Renal cortical epithelial cell (primary cell): ENCODE measurements around the gene CDK18. TPM values are rescaled to one million over a fixed set of nuclear protein-coding genes. Genes with fewer than 3 reads are reported as not detected.

Experiments used
- DNase-seq: peaks from one replicate; pipeline ENCODE4 v3.0.0-alpha.2; 2011; ENCODE audit warnings: low read depth
- total RNA-seq: library from RNA; depleted of rRNA; stranded (reverse); fragments of >200 nt; gene quantifications from 2 replicates; pipeline ENCODE4 v1.2.3, GENCODE V29; 2014

CDK18 gene
- total RNA-seq, 1 donor from 2014 or later = 21.1 TPM

- no peak for DNase-seq
These were observed 32.4 kb downstream of the CDK18 start for GRCh38 chr1:205536759-205537361.

DNA sequence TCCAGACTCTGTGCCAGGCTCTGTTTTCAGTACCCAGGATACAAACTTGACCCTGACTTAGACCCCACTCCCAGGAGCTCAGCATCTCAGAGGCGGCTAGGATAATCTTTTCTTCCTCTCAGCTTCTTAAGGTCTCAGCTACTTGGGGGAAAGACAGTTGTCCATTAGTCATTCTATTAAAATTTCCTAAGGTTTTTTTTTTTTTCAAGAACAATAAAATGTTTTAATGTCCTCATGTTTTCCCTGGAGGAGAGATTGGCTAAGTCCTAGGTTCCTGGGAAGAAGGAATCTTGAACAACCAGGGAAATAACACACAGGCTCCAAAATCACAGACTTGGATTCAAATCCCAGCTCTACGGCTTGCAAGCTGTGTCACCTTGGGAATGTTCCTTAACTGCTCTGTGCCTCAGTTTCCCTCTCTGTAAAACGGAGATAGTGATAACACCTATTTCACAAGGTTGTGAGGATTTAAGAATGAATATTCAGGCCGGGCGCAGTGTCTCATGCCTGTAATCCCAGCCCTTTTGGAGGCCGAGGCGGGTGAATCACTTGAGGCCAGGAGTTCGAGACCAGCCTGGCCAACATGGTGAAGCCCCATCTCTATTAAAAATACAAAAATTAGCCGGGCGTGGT lies 33.0 kb downstream of the CDK18 start:
- no peak for DNase-seq

- no peak for DNase-seq
These were observed 33.9 kb downstream of the CDK18 start for GRCh38 chr1:205538235-205538840.

GRCh38 chr1:205541161-205541886 lies 36.9 kb downstream of the CDK18 start:
- no peak for DNase-seq

GRCh38 chr1:205542367-205542766 lies 37.9 kb downstream of the CDK18 start:
- DNase-seq = no peak

GRCh38 chr1:205543351-205544301 lies 39.2 kb downstream of the CDK18 start:
- peak; percentile 70 for DNase-seq

DNA sequence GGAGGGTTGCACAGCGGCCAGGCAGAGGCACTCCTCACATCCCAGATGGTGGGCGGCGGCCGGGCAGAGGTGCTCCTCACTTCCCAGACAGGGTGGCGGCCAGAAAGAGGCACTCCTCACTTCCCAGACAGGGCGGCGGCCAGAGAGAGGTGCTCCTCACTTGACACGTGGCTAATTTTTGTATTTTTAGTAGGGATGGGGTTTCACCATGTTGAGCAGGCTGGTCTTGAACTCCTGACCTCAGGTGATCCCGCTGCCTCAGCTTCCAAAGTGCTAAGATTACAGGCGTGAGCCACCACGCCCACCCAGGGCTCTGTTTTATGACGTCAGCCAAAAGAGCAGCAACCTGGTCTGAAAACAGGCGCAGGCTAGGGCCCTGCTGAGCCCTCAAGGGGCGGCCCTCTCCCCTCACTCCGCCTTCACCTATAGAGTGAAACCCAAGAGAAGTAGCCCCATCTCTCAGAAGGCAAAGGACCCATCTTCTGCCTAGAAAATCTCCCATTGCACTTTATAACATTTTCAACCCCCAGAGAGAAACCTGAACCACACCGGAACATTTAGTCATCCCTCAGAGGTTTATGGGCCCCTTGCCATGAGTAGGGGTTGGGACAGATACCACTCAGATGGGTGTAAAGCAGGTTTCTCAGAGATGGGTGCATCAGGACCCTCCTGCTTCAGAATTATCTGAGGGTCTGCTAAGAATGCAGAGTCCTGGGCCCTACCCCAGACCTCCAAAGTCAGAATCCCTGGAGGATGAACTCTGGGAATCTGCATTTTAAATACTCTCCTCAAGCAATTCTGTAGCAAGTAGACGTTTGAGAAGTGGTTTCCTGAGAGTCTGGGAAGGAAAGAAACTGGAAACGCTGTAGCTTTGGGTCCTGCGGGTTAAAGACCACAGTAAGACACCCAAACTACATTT lies 40.8 kb downstream of the CDK18 start:
- DNase-seq = no peak

DNA sequence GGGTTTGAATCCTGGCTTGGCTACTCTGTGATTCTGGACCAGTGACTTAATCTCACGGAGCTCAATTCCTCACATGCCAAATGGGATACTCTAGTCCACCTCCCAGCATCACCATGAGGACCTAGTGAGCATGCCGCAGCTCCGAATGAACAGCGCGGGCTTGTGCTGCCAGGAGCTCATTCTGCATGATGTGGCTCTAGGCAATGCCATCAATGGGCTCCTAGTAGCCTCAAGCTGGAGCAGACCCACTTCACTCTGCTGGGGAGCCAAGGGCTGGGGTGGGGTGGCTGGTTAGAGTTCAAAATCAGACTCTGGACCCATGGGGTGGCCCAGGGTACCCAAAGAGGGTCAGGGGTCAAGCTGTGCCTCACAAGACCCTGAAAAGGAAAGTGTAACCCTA lies 41.5 kb downstream of the CDK18 start:
- no peak for DNase-seq

DNA sequence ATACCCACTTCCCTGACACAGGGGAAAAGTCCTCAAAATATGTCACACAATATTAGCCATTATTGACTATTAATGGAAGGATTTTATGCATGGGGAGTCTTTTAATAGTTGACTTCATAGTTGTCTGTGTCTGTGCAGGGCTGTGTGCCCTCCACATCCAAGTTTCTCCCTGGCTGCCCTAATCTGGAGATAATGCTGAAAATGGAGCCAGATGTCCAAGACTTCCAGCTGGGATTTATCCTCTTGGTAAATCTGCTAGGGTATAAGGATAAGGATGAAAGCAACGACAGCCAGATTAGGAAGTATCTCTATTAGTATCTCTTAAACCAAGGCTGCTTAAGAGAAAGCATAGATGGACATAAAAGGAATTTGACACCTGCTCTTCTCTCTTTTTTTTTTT lies 42.1 kb downstream of the CDK18 start:
- no peak for DNase-seq

GRCh38 chr1:205547936-205548827 lies 43.7 kb downstream of the CDK18 start:
- no peak for DNase-seq

DNA sequence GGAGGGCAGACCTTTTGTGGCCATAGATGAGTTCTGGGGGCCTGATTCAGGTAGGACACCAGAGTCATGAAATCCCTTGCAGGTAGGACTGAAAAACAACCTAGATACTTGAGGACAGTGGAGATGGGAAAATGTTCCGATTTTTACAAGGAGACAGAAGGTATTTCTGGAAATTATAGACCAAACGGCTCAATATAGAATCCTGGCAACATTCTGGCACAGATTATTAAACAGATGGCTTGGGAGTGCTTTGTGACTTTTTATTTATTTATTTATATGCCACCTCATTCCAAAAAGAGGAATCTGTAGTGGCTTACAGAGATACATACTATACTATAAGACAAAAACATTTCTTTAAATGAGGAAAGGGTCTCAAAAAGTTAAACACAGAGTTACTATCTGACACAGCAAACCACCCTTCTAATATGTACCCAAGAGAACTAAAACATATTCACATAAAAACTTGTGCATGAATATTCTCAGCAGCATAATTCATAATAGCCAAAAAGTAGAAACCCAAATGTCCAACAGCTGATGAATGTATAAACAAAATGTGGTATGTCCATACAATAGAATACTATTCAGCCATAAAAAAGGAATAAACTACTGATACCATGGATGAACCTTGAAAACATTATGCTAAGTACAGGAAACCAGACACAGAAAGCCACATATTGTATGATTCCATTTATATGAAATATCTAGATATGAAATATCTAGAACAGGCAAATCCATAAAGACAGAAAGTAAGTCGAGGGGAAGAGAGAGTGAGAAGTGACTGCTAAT lies 49.8 kb downstream of the CDK18 start:
- no peak for DNase-seq

DNA sequence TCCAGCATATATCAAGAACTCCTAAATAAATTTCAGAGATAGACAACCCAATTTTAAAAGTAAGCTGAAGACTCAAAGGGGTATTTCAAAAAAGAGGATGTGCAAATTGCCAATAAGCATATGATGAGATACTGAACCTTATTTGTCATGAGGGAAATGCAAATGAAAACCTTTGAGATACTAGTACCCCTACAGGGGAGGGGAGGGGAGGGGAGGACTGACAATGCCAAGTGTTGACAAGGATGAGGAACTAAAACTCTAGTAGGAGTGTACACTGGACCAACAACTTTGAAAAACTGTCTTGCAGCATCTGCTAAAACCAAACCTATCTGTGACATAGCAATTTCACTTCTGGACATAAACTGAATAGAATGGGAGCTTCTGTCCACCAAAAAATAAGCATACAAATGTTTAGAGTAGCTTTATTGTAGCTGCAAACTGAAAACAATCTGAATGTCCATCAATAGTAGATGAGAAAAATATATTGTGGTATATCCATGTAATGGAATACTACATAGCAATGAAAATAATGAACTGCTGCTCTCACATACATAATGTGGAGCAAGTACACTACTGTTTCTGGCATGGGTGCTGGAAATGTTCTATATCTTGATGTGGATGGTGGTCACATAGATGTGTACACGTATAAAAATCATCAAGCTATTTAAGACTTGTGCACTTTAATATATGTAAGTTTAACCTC lies 57.2 kb downstream of the CDK18 start:
- DNase-seq = no peak

DNA sequence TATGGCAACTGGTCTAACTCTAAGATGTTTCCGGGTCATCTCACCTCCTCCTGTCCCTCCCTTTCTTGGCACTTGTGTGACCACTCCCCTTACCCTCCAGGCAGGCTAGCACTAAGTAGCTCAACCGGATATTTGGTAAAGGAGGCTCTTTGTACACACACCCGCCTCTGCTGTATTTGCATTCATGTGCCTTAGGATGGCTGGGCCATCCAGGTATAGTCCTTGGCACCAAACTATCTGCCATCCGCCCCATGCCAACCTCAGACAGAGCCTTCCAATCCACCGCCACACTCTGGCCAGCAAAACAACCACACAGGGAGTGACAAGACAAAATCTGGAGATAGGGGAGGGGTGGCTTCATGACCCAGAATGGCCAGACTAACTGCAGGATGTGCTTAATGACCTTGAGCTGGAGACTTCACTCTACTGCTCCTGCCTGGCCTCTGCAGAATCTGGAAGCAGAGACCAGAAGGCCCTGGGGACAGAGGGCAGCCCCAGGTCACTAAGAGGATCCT lies 59.5 kb downstream of the CDK18 start:
- peak; percentile 30 for DNase-seq

DNA sequence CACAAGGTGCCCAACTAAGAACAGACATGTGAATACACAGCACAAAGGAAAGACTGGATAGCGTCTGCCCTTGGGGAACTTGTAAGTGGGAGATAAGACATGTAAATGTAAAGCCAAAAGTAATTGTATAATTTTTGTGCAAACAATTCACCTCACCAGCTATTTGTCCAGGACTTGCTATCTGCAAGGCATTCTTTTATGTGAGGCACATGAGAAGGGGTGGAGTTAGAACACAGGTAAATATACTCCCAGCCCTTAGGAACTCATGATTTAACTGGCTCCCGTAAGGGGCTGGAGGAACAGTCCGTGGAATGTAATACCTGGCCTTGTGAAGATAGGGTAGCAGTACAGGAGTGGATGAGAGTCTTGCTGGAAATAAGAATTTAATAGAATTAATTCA lies 61.3 kb downstream of the CDK18 start:
- DNase-seq = no peak

DNA sequence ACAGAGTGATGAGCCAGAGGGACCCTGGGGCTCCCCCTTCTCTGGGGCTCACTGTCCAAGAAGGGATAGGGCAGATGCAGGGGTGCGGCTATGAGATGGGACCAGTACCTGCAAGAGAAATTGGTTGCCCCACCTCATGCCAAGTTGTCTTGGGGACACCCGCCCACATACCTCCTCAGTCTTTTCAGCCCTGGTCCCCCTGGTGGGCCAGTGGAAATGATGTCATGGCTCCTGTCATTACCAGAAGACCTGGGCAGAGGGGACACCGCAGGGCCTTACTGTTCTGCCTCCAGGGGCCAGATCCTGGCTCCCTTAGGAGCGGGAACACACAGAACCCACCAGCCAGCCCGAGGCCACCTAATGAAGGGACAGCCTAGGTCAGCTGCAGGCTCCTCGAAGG lies 63.2 kb downstream of the CDK18 start:
- DNase-seq = no peak

GRCh38 chr1:205568135-205568468 lies 63.6 kb downstream of the CDK18 start:
- no peak for DNase-seq

DNA sequence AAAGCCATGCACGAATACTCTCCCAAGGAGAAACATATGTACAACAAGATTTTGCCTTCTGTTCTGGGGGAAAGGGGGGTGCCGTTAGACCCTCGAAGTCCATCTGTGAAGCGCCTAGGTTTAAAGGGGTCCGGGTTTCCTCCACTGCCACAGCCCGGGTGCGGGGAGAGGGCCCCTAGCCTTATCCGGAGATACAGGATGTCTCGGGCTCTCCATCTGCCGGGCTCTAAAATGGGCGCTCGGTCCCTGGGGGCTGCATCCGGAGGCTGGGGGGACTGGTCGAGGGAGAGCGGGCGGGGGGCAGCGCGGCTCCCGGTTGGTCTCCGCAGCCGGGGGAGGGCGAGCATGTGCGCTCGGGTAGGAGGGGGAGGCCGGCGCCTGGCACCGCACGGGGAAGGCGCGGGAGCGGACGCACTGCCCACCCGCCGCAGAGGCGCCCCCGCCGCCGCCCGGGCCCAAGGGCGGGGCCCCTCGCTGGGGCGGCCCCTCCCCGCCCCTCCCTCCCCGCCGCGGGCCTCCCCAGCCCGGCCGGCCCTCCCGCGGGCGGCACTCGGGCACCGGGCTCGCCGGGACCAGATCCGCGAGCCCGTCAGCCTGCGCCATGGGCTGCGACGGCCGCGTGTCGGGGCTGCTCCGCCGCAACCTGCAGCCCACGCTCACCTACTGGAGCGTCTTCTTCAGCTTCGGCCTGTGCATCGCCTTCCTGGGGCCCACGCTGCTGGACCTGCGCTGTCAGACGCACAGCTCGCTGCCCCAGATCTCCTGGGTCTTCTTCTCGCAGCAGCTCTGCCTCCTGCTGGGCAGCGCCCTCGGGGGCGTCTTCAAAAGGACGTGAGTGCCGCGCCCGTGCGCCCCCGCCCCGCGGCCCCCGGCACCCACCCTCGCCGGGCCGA lies 64.2 kb downstream of the CDK18 start:
- DNase-seq = no peak
